ENCODE results near the gene PAQR5.
"Not testable (repeated sequence)": the region's sequence is repeated elsewhere in the genome, so short reads cannot be mapped to it uniquely, and the experiment has no call there.

Gene PAQR5

GRCh38 chr15:69357773-69358771 is 59.4 kb downstream of the PAQR5 start:
- DNase-seq (ENCODE audit: low spot score) = peak; percentile 67

DNA sequence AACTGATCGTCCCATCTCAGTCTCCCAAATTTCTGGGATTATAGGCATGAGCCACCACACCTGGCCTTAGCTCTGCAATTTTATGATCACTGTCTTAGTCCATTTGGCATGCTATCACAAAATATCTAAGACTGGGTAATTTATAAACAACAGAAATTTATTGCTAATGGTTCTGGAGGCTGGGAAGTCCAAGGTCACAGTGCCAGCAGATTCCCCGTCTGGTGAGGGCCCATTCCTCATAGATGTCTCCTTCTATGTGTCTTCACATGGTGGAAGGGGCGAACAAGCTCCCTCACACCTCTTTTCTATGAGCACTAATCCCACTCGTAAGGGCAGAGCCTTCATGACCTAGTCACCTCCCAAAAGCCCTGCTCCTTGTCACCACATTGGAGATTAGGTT is 60.1 kb downstream of the PAQR5 start:
- DNase-seq (ENCODE audit: low spot score) = no peak

DNA sequence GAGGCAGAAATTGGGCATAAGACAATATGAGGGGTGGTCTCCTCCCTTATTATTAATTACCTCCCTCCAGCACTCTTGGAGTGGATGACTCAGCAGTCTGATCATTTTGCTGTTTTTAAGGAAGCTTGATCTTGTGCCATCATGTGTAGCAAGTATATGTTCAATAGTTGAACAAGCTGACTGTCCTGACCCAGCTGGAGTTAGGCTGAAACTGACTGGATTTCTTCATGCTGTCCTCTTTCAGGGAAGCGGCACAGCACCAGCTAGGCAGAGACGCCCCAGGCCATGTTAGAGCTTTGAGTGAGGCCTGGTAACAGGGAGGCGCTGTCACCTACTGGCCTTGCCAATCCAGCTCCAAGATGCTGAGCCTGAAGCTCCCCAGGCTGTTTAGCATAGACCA is 61.0 kb downstream of the PAQR5 start:
- DNase-seq (ENCODE audit: low spot score) = no peak

- no peak for DNase-seq (ENCODE audit: low spot score)
Measured at GRCh38 chr15:69360642-69361041, 61.9 kb downstream of the PAQR5 start.

DNA sequence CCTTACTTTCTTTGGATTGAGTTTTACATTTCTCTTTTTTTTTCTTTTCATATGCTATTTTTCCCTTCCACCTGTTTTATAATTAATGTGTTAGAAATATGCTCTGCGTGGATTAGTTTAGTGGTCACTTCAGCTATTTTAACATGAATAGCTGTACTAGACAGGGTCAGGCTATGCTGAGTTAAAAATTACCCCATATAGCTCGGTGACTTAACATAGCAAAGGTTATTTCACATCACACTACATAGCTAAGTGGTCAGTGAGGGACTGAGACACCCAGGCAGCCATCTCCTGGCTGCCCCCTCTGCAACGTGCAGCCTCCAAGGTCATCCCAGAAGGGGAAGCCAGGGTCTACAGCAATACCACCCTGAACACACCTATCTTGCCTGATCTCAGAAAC is 68.5 kb downstream of the PAQR5 start:
- no peak for DNase-seq (ENCODE audit: low spot score)

- DNase-seq (ENCODE audit: low spot score) = no peak
Measured at GRCh38 chr15:69369631-69370030, 70.9 kb downstream of the PAQR5 start.

DNA sequence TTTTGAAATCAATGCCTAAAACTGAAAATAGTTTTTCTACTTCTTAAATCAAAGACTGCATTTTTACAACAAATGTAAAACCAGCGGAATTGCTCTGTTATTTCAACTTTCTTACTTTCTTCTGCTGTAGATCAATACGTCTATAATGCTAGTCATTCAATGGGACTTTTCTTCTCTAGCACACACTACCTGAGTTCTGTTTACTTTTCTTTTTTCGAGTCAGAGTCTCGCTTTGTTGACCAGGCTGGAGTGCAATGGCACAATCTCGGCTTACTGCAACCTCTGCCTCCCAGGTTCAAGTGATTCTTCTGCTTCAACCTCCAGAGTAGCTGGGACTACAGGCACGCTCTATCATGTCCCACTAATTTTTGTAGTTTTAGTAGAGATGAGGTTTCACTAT is 74.7 kb downstream of the PAQR5 start:
- DNase-seq (ENCODE audit: low spot score) = no peak

GRCh38 chr15:69375151-69375790 is 76.6 kb downstream of the PAQR5 start:
- no peak for DNase-seq (ENCODE audit: low spot score)

- DNase-seq (ENCODE audit: low spot score) = no peak
Measured at GRCh38 chr15:69377216-69377970, 78.7 kb downstream of the PAQR5 start.

DNA sequence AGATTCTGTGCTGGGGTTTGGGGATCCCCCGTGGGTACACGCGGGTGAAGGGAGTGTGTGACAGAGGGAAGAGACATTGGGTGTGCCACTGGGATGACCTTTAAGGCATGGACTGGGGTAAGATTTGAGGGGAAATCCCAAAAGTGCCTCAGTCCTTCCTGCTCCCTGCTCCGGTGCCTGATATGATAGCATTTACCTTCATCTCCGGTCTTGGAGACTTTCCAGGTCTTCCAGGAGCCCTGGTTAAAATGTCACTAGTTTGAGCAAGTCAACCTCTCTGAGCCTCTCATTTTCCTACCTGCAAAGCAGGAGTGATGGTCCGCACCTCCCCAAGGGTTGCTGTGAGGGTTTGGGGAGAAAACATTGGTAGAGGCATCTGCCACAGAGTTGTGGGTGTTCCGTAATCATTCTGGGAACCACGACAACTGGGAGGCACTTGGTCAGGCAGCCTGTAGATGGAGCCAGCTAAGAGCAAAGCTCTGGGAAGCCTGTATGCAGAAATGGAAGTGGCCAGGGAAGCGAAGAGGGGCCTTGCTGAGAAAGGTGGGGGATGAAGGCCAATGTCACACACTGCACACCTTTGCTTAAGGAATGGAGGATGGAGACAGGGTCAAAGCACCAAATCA is 81.5 kb downstream of the PAQR5 start:
- peak; percentile 68 for DNase-seq (ENCODE audit: low spot score)

DNA sequence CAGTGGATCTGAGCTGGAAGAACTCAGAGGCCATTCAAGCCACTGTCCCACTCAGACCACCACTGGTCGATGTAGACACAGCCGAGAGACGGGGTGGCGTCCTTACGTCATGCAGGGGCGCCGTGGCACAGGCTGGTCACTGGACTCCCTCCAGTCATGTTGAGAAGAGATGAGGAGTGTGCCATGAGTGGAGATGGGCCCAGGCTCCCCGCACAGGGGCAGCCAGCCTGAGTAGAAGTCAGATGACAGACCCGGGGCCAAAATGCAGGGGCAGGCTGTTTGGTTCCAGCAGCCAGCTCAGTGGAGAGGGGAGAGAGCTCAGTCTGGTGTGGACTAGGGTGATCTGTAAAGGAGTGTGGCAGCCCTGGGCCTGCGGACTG is 82.0 kb downstream of the PAQR5 start:
- DNase-seq (ENCODE audit: low spot score) = no peak

DNA sequence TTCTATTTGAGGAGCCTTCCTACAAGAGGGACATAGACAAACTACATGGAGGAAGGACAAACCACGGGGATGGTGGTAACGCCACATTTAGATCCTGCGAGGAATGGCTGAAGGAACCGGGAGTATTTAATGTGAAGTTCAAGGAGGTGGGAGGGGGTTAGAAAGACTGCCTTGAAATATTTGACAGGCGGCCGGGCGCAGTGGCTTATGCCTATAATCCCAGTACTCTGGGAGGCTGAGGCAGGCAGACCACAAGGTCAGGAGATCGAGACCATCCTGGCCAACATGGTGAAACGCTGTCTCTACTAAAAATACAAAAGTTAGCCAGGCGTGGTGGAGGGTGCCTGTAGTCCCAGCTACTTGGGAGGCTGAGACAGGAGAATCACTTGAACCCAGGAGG is 83.5 kb downstream of the PAQR5 start:
- DNase-seq (ENCODE audit: low spot score) = not testable (repeated sequence)

- DNase-seq (ENCODE audit: low spot score) = not testable (repeated sequence)
Measured at GRCh38 chr15:69384066-69384465, 85.4 kb downstream of the PAQR5 start.

- no peak for DNase-seq (ENCODE audit: low spot score)
Measured at GRCh38 chr15:69384626-69385598, 86.2 kb downstream of the PAQR5 start.

DNA sequence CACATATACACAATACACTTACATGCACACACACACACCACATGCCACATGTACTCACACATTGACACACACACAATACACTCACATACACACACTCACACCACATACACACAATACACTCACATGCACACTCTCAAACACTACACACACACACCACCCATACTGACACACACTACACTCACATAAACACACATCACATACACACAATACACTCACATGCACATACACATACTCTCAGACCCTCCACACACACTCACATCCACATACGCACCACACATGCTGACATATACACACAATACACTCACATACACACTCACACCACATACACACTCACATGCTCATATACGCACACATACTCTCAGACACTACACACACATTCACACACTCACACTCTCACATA is 87.1 kb downstream of the PAQR5 start:
- DNase-seq (ENCODE audit: low spot score) = no peak

- DNase-seq (ENCODE audit: low spot score) = no peak
Measured at GRCh38 chr15:69386284-69386683, 87.6 kb downstream of the PAQR5 start.

DNA sequence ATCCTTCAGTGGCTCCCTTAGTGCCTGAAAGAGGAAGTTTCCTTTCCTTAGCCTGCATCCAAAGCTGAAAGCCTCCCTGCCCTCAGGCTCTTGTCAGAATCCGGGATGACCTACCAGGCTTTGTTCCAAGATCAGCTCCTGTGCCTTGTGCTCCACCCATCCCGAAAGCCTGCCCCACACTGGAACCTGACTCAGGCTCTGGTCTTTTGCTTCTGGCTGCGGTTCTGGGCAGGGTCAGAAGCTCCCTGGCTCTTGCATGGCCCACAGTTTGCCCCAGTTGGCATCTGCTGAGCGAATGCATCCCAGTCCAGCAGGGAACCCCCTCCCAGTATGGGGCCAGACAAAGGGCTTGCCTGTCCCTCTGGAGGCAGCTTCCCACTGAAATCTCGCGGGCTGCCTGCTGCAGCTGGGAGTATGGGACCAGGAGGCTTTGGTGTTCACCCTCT is 89.6 kb downstream of the PAQR5 start:
- DNase-seq (ENCODE audit: low spot score) = no peak

- no peak for DNase-seq (ENCODE audit: low spot score)
Measured at GRCh38 chr15:69389426-69389825, 90.7 kb downstream of the PAQR5 start.

GRCh38 chr15:69390575-69390974 is 91.9 kb downstream of the PAQR5 start:
- no peak for DNase-seq (ENCODE audit: low spot score)

GRCh38 chr15:69391046-69391757 is 92.5 kb downstream of the PAQR5 start:
- DNase-seq (ENCODE audit: low spot score) = no peak
